ENCODE results near the gene APOB. TPM values are rescaled to one million over a fixed set of nuclear protein-coding genes. Genes with fewer than 3 reads are reported as not detected.
A peak's percentile ranks its signal among the peaks of the same experiment; 100 is the strongest.

The APOB gene
- total and polyA plus RNA-seq, 2 of the 13 experiments (the other 11 are each of a cell fraction or from before 2014, with no cell fraction given), result 1,569 to 2,515 TPM

DNA sequence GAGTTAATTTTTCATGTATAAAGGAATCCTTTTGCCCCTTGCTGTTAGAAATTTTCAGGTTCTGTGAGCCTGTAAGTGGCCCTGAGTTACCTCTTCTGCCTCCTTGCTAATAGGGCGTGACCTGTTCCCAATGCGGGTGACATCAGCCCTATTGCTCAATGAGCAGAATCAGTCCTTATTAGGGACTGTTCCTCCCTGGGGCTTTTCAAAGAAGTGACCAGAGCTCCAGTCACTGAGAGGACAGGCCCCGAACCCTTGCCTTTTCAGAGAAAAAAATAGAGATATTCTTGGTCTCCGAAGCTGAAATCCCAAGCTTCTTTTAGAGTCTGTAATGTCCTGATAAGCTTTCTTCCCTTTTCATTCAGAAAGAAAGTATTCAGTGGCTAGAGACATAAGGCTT lies 8.2 kb upstream of the APOB start (continued):
- TF ChIP-seq NFE2L1 (CRISPR knock-in tag; IDR thresholded peaks at IDR 0.05; ENCODE audit: borderline replicate concordance), result no peak
- peak; percentile 90; the same call in 1 of the 2 replicates for TF ChIP-seq JUN (CRISPR knock-in tag; IDR thresholded peaks at IDR 0.05)
- no peak for TF ChIP-seq HNRNPK (IDR thresholded peaks at IDR 0.05; ENCODE audit: low read depth, low read length, poor library complexity, severe bottlenecking)
- TF ChIP-seq, protein P1, sequence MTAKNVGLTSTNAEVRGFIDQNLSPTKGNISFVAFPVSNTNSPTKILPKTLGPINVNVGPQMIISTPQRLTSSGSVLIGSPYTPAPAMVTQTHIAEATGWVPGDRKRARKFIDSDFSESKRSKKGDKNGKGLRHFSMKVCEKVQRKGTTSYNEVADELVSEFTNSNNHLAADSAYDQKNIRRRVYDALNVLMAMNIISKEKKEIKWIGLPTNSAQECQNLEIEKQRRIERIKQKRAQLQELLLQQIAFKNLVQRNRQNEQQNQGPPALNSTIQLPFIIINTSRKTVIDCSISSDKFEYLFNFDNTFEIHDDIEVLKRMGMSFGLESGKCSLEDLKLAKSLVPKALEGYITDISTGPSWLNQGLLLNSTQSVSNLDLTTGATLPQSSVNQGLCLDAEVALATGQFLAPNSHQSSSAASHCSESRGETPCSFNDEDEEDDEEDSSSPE (CRISPR knock-in tag; IDR thresholded peaks at IDR 0.05), result no peak
- TF ChIP-seq, protein P2, sequence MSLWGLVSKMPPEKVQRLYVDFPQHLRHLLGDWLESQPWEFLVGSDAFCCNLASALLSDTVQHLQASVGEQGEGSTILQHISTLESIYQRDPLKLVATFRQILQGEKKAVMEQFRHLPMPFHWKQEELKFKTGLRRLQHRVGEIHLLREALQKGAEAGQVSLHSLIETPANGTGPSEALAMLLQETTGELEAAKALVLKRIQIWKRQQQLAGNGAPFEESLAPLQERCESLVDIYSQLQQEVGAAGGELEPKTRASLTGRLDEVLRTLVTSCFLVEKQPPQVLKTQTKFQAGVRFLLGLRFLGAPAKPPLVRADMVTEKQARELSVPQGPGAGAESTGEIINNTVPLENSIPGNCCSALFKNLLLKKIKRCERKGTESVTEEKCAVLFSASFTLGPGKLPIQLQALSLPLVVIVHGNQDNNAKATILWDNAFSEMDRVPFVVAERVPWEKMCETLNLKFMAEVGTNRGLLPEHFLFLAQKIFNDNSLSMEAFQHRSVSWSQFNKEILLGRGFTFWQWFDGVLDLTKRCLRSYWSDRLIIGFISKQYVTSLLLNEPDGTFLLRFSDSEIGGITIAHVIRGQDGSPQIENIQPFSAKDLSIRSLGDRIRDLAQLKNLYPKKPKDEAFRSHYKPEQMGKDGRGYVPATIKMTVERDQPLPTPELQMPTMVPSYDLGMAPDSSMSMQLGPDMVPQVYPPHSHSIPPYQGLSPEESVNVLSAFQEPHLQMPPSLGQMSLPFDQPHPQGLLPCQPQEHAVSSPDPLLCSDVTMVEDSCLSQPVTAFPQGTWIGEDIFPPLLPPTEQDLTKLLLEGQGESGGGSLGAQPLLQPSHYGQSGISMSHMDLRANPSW (CRISPR knock-in tag; IDR thresholded peaks at IDR 0.05; ENCODE audit: borderline replicate concordance), result no peak
- no peak for TF ChIP-seq HDAC1 (CRISPR knock-in tag; IDR thresholded peaks at IDR 0.05)
- TF ChIP-seq ZSCAN31 (CRISPR knock-in tag; IDR thresholded peaks at IDR 0.05; ENCODE audit: low read depth), result no peak
- no peak for TF ChIP-seq FIP1L1 (IDR thresholded peaks at IDR 0.05; ENCODE audit: borderline replicate concordance, insufficient read depth, low read depth, low read length)
- TF ChIP-seq, protein P3, sequence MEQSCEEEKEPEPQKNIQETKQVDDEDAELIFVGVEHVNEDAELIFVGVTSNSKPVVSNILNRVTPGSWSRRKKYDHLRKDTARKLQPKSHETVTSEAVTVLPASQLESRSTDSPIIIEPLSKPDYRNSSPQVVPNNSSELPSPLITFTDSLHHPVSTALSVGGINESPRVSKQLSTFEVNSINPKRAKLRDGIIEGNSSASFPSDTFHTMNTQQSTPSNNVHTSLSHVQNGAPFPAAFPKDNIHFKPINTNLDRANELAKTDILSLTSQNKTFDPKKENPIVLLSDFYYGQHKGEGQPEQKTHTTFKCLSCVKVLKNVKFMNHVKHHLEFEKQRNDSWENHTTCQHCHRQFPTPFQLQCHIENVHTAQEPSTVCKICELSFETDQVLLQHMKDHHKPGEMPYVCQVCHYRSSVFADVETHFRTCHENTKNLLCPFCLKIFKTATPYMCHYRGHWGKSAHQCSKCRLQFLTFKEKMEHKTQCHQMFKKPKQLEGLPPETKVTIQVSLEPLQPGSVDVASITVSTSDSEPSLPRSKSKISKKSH (CRISPR knock-in tag; IDR thresholded peaks at IDR 0.05; ENCODE audit: borderline replicate concordance), result no peak
- no peak for TF ChIP-seq FOXC1 (CRISPR knock-in tag; IDR thresholded peaks at IDR 0.05; ENCODE audit: borderline replicate concordance)
- TF ChIP-seq ZNF7 (CRISPR knock-in tag; IDR thresholded peaks at IDR 0.05), result no peak
- no peak for TF ChIP-seq ZFP41 (CRISPR knock-in tag; IDR thresholded peaks at IDR 0.05; ENCODE audit: borderline replicate concordance)
- TF ChIP-seq HNF4G (IDR thresholded peaks at IDR 0.05; ENCODE audit: borderline replicate concordance, low read depth, low read length), result no peak
- TF ChIP-seq HNF4G (CRISPR knock-in tag; IDR thresholded peaks at IDR 0.05; ENCODE audit: borderline replicate concordance, low read depth), result no peak
- no peak for TF ChIP-seq HMG20B (CRISPR knock-in tag; conservative IDR thresholded peaks at IDR 0.05)
- TF ChIP-seq SETDB1 (CRISPR knock-in tag; IDR thresholded peaks at IDR 0.05; ENCODE audit: borderline replicate concordance), result no peak
- TF ChIP-seq ZNF33A (CRISPR knock-in tag; IDR thresholded peaks at IDR 0.05; ENCODE audit: borderline replicate concordance), result no peak
- TF ChIP-seq, protein P4, sequence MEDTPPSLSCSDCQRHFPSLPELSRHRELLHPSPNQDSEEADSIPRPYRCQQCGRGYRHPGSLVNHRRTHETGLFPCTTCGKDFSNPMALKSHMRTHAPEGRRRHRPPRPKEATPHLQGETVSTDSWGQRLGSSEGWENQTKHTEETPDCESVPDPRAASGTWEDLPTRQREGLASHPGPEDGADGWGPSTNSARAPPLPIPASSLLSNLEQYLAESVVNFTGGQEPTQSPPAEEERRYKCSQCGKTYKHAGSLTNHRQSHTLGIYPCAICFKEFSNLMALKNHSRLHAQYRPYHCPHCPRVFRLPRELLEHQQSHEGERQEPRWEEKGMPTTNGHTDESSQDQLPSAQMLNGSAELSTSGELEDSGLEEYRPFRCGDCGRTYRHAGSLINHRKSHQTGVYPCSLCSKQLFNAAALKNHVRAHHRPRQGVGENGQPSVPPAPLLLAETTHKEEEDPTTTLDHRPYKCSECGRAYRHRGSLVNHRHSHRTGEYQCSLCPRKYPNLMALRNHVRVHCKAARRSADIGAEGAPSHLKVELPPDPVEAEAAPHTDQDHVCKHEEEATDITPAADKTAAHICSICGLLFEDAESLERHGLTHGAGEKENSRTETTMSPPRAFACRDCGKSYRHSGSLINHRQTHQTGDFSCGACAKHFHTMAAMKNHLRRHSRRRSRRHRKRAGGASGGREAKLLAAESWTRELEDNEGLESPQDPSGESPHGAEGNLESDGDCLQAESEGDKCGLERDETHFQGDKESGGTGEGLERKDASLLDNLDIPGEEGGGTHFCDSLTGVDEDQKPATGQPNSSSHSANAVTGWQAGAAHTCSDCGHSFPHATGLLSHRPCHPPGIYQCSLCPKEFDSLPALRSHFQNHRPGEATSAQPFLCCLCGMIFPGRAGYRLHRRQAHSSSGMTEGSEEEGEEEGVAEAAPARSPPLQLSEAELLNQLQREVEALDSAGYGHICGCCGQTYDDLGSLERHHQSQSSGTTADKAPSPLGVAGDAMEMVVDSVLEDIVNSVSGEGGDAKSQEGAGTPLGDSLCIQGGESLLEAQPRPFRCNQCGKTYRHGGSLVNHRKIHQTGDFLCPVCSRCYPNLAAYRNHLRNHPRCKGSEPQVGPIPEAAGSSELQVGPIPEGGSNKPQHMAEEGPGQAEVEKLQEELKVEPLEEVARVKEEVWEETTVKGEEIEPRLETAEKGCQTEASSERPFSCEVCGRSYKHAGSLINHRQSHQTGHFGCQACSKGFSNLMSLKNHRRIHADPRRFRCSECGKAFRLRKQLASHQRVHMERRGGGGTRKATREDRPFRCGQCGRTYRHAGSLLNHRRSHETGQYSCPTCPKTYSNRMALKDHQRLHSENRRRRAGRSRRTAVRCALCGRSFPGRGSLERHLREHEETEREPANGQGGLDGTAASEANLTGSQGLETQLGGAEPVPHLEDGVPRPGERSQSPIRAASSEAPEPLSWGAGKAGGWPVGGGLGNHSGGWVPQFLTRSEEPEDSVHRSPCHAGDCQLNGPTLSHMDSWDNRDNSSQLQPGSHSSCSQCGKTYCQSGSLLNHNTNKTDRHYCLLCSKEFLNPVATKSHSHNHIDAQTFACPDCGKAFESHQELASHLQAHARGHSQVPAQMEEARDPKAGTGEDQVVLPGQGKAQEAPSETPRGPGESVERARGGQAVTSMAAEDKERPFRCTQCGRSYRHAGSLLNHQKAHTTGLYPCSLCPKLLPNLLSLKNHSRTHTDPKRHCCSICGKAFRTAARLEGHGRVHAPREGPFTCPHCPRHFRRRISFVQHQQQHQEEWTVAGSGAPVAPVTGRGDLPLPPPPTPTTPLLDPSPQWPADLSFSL (CRISPR knock-in tag; IDR thresholded peaks at IDR 0.05), result no peak

Measured in HepG2 (cell line).